Midbrain (tissue), 1 donor: ENCODE data around the gene CHAC1.

Experiments used
- DNase-seq: peaks from one replicate; lab custom pipeline; 2025; lab: John Stamatoyannopoulos, UW

The CHAC1 gene

DNA sequence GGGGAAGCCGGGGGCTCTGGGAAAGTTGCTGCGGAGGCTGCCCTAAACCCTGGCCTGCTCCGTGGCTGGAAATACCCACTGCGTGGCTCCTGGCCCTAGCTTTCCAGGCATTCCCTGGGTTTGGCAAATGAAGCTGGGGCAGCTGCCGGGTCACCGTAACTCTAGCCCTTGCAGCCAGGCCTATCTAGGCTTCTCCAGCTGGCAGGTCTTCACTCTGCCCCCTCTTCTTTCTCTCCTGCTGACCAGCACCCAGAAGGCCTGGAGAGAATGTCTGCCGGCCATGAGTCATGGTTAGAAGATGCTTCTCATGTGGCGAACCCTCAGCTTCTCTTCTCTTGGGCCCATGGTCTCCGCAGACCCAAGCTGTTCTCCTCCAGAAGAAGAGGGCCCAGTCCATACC is 29.7 kb upstream of the CHAC1 start:
- no peak for DNase-seq

DNA sequence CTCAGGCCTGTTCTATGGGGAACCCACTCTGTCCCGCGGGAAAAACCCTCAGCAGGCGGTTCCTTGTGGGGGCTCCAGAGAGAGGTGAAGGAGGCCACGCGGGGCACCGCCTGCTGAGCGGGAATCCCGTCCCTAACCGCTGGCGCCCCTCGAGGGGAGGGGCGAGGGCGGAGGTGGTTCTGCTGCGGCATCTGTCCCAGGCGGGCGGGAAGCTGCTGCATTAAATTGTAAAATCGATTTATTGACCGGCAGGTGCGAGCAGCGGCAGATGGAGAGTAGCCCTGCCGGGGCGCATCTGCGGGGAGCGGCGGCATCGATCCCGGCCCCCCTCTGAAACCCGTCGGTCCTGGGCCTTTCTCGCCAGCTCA is 27.8 kb upstream of the CHAC1 start:
- DNase-seq, result no peak

DNA sequence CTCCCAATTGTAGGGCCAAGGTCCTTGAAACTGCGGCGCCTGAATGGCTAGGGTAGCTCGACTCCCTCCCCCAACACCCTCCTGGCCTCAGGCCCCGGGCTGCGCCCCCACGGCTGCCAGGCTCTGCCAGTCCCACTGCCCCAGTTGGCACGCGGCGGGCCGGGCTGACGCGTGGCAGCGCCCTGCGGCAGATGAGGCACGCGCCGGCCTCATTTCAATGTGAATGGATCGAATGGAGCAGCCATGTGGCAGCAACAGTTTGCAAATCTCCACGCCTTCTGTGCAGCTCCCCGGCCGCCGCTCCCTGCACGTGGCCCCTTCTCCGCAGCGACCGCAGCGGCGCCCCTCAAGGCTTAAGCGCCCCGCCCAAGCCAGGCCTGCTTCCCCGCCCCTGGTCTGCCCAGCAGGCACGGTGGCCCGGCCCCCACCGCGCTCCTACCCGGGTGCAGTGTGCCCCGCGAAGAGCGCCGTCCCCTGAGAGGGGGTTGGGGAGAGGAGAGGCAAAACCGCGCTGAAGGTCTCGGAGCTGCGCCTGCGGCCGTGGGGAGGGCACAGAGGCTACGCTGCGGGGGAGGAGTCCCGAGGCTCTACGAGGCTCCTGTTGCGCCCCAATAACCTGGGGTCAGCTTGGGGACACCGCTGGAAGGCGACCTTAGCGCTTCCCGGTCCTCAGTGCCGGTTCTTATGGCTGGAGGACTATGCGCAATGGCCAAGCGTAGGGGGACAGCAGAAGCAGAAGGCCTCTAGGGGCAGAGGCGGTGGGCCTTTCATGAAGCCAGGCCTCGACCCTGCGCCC is 27.2 kb upstream of the CHAC1 start:
- peak; percentile 18 for DNase-seq

DNA sequence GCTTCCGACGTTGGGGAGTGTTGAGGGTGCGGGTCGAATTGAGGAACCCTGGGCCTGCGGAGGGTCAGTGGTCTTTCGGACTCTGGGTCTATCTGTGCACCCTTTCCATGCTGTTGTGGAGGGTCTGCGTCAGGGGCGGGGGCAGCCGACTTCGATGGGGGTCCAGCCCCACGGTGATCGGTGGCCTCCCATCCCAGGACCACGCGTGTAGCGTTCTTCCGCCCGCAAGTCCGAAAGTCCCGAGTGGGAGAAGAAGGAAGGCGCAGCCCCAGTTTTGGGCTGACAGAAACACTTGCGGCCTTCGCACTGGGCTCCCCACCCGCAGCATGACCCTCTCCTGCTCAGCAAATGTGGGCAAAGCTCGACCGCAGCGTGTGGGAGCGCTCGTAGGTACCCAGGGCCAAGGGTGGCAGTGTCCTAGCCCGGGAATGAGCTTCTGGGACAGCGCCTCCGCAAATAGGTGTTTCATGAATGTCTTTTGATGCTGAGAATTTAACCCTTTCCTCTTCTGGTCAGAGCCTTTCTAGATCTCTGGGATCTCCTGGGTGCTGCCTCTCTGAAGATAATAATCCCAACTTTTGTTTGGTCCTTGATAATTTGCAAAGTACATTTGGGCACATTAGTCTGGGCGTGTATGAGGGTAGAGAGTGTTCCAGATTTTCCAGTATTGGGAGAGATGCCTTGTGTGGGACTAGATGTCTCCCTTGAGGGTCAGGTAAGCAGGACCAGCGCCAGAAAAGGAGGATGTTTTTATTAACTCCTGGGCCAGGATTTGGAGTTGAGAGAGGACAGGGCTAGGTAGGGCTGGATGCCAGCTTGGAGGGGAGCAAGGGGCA is 26.4 kb upstream of the CHAC1 start:
- DNase-seq, result no peak

DNA sequence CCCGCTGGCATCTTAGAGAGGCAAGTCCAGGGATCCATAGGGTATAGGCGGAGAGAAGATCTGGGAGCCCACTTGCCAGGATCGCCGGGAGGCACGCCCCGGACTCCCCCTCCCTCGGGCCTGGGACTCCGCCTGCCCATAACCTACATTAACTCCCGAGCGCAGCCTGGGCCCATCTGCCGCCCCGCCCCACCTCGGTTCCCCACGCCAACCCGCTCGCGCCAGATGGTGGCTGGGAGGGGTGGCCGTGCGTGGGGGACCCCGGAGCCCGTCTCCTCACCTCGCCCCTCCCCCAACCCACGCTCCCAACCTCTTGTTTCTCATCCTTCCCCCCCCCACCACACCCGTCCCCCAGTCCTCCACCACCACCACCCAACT is 25.8 kb upstream of the CHAC1 start:
- DNase-seq, result no peak

DNA sequence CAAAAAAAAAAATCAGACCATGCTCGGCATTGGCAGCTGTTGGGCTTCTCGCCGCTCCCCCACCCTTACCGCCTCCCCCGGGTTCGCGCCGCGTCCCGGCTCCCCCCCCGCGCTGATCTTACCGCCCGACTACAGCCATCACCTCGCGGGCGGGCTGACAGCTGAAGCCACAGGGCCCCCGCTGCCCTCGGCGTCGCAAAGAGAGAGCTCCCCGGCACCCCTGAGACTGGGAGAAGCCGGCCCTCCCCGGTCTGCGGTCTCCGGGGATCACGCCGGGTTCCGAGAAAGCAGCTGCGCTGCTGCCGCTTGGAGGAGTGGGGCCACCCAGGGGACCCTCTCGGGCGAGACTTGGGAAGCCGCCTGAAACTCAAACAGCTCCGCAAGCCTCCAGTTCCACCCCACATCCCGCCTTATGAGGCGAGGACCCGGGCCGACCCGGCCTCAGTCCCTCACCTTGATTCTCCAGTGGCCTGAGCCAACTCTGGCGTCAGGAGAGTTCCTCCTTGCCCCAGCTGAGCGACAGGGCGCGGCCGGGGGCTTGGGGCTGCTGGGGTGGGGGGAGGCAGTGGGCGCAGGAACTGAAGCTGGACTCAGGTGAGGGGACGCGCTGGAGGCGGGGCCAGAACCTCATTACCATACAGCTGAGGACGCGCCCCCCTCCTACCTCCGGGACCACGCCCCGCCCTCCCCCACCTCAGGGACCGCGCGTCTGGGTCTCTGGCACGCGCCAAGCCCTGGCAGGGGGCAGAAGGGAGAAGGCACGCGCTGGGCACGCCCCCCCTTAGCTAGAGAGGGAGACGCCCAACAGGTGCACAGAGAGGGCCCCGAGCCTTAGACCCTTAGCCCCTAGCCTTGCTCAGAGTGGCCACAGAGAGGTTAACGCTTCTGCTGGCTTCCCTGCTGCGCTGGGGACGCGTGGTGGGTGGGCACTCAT is 25.1 kb upstream of the CHAC1 start:
- no peak for DNase-seq

DNA sequence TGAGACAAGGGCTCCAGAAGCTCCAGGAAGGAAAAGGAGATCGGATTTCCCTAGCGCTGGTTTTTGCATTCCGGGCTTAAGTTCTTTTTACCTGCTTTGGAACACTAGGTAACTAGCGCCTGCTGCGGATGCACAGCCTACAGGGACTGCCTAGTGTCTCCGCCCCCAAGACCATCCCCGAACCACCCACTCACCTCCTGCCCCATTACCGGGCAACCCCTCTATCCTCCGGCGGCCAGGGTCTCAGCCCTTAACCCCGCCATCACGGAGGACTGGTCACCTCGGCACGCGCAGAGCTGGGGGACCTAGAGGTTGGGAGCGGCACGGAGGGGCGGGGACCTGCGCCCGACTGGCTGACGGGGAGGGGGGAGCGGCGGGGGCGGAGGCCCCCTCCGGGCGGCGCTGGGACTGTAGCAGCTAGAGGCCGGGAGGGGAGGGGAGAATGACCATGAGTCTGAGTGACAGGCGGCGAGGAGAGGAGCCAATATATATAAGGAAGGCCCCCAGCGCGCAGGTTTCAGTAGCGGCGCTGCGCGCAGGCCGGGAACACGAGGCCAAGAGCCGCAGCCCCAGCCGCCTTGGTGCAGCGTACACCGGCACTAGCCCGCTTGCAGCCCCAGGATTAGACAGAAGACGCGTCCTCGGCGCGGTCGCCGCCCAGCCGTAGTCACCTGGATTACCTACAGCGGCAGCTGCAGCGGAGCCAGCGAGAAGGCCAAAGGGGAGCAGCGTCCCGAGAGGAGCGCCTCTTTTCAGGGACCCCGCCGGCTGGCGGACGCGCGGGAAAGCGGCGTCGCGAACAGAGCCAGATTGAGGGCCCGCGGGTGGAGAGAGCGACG is 24.2 kb upstream of the CHAC1 start, which contains the start of gene DLL4:
Gene DLL4 (plus strand): TSS at position 520 of the 839 bp plus-strand sequence. CDS start 329 bp downstream, outside the sequence.
- no peak for DNase-seq

DNA sequence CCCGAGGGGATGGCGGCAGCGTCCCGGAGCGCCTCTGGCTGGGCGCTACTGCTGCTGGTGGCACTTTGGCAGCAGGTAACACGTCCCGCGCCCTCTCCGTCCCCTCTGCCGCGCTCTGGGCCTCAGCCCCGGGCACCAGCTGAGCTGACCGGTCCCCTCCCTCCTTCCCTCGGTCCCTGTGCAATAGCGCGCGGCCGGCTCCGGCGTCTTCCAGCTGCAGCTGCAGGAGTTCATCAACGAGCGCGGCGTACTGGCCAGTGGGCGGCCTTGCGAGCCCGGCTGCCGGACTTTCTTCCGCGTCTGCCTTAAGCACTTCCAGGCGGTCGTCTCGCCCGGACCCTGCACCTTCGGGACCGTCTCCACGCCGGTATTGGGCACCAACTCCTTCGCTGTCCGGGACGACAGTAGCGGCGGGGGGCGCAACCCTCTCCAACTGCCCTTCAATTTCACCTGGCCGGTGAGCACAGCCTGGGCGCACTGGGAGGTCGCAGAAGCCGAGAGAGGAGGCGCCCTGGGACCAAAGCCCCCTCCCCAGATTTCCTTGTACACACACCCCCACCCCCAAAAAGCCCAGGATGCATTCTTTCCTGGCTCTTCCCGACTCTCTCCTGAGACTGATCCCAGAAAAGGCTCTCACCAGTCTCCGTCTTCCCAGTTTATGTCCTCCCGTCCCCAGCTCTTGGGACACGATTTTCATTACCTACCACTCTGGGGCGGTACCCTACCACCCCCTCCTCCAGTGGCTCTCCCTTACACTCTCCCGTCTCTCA is 23.4 kb upstream of the CHAC1 start:
- no peak for DNase-seq

DNA sequence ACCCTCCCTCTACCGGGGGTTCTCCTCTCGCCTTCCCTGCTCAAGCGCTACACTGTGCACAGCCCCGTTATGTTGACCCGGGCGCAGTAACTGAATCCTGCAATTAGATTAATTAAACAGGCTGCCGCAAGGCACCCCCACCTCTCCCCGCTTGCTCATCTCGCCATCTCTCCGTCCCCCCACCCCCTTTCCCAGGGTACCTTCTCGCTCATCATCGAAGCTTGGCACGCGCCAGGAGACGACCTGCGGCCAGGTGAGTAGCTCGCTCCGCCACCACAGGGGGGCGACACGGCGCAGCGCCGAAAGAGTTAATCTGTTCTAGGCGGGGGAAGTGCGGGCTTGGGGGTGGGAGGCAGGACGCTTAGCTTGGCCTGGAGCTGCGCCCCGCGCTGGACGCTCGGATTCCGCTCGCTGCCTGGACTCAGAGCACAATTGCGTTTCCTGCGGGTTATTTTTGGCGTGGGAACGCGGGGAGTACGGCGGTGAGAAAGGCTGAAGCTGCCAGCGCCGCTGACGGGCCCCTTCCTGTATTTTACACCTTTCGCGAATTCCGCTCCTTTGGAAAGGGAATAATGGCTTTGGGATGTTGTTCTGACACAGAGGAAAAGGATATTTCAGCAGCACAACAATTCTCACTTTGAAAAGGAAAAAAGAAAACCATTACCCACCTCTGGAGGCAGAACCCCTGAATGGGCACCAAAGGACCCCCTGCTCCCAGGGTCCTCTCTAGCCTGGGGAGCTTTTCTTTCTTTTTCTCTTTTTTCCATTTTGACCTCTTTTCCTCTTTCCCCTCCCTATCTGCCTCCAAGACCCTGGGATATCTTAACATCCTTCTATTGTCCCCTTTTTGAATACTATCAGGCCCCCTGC is 22.6 kb upstream of the CHAC1 start:
- no peak for DNase-seq

DNA sequence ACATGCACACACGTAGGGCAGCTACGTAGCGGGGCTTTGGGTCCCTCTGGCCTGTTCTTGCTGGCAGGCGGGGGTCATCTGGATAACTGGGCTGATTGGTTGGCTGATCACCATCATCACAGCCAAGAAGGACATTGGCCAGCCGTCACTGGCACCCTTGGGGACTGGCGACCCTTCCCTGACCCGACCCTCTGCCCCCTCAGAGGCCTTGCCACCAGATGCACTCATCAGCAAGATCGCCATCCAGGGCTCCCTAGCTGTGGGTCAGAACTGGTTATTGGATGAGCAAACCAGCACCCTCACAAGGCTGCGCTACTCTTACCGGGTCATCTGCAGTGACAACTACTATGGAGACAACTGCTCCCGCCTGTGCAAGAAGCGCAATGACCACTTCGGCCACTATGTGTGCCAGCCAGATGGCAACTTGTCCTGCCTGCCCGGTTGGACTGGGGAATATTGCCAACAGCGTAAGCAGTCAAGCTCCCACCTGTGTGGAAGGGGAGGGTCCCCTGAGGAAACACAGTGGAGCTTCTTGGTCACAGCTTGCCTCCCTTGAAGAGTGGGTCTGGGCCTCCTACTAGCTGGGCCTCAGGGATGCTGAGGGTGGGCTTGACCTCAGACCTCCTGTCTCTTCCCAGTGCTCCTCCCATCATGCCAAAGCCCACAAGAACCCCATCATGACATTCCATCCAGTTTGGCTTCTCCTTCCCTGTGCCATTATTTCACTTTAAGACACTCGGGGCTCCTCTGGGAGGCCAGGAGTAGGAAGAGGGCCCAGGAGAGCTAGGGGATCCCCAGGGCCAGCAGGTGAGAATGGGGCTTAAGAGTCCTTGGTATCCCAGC is 21.8 kb upstream of the CHAC1 start:
- DNase-seq, result no peak

DNA sequence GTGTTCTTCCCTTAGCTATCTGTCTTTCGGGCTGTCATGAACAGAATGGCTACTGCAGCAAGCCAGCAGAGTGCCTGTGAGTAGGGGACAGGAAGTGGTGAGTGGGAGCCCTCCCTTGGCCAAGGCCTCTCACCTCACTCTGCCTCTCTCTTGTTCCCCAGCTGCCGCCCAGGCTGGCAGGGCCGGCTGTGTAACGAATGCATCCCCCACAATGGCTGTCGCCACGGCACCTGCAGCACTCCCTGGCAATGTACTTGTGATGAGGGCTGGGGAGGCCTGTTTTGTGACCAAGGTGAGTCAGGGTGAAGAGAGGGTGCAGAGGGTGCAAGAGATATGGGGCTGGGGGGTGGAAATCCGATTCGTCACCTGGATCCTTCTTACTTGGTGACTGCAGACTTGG is 21.1 kb upstream of the CHAC1 start:
- DNase-seq, result no peak

DNA sequence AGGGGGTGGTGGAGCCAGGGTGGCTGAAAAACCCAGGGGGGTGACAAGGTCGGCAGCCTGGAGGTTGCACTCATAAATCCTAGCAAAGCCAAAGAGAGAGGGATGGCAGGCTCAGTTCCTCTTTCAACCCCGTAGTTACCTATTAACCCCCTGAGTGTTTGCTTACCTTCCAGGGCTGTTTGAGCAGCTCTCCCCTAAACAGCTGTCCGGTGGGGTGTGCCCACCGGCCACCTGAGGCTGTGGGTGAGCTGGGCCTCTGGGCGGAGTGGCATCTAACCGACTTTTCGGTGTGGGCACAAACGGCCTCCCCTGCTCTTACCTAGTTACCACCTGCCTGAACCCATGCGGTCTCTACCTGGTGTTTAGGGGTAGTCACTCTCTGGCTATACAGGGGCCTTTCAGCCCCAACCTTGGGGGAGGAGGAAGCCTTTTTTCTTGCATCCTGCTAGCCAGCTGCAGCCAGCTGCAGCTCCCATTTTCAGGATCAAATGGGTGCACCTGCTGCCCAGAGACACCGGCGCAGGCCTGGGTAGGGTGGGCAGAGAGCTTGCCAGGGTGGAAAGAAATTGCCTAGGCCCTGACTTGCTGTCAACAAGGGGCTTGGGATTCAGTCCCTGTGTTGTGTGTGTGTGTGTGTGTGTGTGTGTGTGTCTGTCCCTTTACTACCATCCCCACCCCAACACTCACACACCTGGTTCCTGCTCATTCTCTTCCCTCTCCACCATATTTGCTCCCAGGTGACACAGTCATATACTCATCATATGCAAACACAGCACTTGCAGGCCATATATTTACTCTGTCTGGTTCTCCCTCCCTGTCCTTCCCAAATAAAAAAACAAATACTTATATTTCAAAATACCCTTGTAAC is 20.4 kb upstream of the CHAC1 start:
- DNase-seq, result no peak

DNA sequence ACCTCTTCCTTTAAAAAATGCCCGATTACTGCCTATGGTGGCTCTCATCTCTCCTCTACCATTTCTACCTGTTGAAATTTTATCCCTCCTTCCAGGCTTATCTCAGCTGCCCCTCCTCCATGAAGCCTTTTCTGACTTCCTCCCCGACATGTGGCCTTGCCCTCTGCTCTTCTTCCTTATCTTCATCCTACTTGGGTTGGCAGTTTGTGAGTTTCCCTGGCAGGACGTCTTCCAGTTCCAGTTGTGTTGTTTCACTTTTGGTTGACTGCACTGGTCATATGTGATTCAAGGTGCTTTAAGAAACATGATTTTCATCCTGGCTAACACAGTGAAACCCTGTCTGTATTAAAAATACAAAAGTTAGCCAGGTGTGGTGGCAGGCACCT is 19.8 kb upstream of the CHAC1 start:
- DNase-seq, result no peak

DNA sequence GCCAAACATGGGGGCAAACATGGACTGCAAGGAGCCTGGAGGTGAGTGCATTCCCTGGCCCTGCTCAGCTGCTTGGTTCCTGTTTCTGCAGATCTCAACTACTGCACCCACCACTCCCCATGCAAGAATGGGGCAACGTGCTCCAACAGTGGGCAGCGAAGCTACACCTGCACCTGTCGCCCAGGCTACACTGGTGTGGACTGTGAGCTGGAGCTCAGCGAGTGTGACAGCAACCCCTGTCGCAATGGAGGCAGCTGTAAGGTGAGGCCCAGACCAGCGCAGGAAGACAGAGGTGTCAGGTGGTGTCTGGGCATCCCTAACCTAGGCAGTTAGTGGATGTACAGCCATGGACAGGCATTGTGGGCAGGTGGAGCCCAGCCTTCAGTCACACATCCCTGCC is 18.8 kb upstream of the CHAC1 start:
- no peak for DNase-seq

DNA sequence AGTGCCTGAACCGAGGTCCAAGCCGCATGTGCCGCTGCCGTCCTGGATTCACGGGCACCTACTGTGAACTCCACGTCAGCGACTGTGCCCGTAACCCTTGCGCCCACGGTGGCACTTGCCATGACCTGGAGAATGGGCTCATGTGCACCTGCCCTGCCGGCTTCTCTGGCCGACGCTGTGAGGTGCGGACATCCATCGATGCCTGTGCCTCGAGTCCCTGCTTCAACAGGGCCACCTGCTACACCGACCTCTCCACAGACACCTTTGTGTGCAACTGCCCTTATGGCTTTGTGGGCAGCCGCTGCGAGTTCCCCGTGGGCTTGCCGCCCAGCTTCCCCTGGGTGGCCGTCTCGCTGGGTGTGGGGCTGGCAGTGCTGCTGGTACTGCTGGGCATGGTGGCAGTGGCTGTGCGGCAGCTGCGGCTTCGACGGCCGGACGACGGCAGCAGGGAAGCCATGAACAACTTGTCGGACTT is 17.0 kb upstream of the CHAC1 start:
- DNase-seq, result no peak

DNA sequence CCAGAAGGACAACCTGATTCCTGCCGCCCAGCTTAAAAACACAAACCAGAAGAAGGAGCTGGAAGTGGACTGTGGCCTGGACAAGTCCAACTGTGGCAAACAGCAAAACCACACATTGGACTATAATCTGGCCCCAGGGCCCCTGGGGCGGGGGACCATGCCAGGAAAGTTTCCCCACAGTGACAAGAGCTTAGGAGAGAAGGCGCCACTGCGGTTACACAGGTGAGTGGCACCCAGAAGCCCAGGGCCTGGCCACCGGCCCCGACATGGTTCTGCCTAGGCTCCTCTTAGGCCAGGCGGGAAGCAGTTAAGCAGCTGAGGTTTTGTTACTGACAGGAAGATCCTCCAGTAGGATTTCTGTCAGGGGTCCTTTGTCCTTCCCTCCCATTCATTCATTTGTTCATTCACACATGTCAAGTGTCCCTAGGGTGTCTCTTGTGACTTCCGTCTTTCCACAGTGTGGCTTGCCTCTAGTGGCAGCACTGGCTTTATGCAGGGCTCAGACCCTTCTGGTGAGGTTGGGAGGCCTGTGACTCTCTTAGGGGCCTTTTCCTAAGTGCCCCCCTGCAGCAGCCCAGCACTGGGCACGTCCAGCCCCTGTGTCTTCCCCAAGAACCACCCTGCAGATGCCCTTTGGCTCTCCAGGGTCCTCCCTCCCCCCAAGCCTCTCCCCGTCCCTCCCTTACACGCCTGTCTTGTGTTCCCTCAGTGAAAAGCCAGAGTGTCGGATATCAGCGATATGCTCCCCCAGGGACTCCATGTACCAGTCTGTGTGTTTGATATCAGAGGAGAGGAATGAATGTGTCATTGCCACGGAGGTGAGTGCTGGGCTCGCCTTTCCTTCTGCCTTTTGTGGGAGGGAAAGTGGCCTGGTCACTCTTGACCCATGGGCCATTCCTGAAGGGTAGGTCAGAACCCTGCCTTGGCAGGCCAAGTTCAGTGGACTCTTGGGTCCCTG is 16.3 kb upstream of the CHAC1 start:
- DNase-seq, result no peak
